Measurements from ENCODE around the gene UPP1.
"Not testable (repeated sequence)": the region's sequence is repeated elsewhere in the genome, so short reads cannot be mapped to it uniquely, and the experiment has no call there.

The UPP1 gene

DNA sequence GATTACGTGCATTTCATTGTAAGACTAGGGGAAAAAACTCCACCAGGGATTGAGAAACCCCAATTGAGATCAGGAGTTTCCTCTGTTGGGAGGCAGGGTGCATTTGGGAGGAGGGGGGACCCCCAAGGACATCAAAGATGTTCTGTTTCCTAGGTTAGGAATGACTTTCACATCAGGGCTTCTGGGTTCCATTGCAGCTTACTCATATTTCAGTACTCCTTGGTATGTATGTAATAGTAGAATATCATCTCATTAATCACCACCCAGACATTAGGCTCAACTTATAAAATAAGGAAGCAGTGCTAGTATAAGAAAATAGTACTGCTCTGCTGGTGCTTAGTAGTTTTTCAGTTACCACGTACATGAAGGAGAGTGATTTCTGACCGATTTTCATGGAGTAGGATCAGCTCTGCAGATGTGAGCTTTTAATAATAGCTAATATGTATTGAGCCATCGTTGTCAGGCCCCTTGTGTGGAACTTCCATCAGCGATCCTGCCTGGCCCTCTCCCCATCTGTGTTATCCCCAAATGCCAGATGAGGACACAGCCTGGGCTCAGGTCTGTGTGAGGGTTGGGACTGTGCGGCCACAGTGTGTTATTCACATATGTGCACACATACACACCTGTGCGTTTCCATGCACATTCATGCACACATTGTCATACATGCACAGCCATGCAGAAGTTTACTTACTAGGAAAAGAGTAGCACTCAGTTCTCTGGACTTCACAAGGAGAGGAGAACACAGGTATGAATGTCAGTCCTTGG, 23.5 kb downstream of the UPP1 start:
- DNase-seq = no peak

DNA sequence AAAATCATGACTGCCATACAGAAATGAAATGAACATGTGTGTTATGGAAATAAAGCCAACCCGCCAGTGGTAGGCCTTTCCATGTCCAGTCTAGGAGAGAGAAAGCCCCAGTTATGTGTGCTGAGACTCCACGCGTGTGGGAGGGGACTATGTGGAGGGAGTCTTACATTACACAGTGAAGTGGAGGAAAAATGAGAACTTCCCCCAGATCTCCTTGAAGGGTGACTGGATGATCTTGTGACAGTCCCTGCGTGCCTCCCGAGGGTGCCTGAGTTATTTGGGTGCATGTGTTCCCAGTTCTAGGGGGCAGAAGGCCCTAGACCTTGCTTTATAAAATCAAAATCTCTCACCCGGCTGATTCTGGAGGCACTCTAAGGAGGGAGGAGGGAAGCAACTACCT, 24.2 kb downstream of the UPP1 start:
- DNase-seq = no peak

DNA sequence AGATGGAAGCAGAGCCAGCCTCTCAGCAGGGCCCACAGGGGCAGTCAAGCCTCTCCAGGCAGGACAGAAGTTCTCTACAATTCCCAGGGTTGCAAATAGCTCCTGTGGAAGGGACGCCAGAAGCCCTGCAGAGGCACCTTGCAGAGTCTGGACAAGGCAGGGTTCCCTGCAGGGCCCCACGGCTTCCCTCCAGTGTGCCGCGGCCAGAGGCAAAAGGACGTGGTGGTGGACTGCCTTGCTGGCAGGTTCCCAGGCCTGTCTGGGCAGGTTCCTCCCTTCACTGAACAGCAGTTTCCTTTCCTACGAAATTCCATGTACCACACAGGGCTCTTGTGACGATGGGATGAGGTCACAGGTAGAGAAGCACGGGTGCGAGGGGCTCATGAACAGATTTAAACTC, 25.1 kb downstream of the UPP1 start:
- no peak for DNase-seq

DNA sequence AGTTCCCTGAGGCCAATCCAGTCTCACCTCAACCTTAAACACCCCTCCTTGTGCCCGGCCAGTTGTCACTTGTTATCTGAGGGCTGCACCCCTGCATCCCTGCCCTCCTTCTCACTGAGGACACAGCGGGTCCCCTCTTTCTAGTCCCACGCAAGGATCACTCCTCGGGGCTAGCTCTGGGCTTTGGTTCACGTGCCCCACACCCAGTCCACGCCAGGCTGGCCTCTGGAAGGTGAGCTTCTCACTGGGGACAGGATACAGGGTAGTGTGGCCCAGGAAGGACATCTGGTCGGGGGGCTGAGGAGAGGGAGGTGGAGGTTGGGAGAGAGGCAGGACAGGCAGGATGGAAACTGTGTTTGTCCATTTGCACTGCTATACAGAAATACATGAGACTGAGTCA, 25.5 kb downstream of the UPP1 start:
- no peak for DNase-seq

DNA sequence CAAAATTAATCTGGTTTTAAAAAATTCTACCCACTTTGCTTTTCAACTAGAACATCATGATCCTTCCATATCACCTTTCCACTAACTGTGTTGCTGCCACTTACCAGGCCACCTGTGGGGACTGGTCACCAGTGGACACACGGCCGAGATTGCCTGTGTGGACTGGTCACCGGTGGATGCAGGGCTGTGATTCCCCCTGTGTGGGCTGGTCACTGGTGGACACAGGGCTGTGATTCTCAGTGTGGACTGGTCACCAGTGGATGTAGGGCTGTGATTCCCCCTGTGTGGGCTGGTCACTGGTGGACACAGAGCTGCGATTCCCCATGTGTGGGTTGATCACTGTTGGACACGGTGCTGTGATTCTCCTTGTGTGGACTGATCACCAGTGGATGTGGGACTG, 27.0 kb downstream of the UPP1 start:
- no peak for DNase-seq

DNA sequence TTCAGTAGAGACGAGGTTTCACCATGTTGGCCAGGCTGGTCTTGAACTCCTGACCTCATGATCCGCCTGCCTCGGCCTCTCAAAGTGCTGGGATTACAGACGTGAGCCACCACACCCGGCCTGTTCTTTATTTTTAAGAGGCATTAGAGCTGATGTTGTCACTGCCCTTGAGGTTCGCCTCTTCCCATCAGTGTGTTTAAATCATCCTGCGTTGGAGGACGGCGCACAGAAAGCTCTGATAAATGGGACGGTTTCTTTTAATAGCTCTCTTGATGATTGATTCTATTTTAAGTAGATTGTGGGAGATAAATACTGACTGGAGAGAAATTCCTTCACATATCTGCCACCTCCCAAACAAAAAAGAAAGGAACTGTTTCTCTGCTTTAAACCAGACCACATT, 29.0 kb downstream of the UPP1 start:
- no peak for DNase-seq

DNA sequence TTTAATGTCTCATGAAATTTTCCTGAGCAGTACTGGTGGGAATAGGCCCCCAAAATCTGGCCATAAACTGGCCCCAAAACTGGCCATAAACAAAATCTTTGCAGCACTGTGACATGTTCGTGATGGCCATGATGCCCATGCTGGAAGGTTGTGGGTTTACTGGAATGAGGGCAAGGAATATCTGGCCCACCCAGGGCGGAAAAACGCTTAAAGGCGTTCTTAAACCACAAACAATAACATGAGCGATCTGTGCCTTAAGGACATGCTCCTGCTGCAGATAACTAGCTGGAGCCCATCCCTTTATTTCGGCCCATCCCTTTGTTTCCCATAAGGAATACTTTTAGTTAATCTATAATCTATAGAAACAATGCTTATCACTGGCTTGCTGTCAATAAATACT, 31.5 kb downstream of the UPP1 start:
- DNase-seq = not testable (repeated sequence)

DNA sequence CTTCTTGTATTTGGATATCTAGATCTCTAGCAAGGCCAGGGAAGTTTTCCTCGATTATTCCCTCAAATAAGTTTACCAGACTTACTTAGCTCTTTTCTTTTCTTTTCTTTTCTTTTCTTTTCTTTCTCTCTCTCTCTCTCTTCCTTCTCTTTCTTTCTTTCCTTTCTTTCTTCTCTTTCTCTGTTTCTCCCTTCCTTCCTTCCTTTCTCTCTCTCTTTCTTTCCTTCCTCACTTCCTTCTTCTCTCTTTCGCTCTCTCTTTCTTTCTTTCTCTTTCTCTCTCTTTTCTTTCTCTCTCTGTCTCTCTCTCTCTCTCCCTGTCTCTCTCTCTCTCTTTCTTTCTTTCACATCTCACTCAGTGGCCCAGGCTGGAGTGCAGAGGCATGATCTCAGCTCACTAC, 37.0 kb downstream of the UPP1 start:
- DNase-seq = no peak

DNA sequence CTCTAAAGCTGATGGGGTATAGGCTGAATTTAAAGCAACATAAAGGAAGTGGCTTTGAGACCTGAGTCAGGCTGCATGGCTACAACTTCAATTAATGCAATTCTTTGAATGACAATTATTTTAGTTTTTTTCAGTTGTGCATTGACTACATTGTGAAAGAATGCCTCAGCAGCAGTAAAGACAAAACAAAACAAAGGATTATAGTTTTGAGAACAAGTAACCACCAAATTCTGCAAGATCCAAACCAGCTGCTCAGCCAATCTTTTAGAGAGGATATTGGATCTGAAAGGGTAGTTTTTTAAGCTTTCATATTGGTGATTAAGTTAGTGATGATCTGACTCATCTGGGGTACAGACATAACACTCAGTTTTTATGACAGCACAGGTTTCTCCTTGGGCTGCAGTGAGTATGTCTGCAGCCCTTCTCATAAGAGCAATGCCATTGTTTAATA, 41.6 kb downstream of the UPP1 start:
- DNase-seq = no peak

DNA sequence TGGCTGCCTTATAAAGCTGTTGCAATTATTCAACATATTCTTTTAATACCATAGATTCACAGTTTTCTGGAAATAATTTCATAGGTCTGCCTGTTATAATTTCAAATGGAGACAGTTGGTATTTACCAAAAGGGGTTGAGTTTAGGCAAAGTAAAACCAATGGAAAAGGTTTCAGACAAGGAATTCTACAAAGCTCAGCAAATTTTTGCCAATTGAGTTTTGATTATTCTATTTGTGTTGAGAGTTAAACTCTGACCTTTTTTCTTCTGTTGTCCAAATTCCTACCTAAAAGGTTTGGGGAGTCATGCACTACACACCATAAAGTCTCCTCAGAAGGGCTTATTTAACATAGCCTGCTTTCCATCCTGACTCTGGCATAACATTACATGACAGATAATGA, 43.7 kb downstream of the UPP1 start:
- DNase-seq = no peak

DNA sequence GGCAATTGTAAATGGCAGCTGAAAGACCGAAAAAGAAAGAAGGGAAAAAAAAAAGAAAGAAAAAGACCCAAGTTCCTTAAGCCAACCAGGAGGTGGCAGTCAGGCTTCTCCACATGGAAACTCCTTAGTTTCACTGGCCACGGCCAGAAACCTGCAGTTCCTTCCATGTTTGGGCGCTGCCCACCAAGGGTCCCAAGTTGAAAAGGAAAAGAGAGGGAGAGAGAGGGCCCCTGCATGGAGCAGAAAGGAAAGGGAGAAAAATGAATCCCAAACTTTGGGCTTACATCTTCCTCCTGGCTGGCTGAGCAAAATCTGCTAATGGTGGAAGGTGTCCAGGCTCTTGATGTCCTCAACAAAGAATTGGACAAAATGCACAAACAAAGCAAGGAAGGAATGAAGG, 50.4 kb downstream of the UPP1 start:
- DNase-seq = no peak

DNA sequence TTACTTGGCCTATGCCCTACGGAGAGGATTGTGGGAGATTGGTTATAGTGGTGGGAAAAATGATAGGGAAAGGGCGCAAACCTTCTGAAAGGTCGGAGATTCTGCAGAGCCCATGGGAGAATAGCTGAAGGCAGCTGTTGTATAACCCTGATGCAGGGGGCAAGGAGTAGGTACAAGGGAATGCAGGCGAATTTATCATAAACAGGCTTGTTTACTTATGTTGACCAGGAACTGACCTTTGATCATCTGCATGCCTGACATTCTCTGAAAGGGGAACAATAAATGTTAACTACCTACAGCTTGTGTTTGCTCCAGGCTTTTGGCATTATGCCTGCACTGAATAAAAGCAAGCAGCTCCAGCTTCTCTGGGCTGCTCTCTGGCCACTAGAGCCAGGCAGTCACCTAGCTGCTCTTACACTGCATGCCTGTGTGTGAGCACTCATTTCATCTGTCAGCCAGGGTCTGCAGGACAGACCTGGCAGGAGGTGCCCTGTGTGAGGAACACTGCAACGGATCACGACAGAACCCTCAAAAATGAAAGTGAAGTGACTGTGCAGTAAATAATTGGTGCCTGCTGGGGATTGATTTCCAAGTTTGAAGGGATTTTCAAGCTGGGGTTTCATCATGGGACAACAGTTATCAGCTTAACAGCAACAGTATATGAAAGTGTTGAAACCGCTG, 51.1 kb downstream of the UPP1 start:
- no peak for DNase-seq

DNA sequence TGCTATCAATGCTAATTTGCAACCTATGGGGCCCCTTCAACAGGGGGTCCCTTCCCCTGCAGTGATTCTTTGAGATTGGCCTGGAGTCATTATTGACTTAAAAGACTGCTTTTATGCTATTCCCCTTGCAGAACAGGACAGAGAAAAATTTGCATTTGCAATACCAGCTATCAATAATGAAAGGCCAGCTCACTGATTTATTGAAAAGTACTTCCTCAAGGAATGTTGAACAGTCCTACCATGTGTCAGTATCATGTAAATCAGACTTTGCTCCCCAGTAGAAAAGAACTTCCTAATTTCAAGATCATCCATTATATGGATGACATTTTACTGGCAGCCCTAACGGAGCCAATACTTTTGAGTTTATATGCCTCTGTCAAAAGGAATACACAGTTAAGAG, 52.5 kb downstream of the UPP1 start:
- DNase-seq = no peak

DNA sequence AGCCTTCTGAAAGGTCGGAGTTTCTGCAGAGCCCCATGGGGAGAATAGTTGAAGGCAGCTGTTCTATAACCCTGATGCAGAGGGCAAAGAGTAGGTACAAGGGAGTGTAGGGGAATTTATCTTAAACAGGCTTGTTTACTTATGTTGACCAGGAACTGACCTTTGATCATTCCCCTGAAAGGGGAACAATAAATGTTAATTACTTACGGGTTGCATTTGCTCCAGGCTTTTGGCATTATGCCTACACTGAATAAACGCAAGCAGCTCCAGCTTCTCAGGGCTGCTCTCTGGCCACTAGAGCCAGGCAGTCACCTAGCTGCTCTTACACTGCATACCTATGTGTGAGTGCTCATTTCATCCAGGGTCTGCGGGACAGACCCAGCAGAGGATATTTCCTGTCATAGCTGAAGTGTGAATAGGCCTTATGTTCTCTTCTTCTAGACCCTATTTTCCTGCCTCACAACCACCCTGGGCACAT, 55.3 kb downstream of the UPP1 start:
- DNase-seq = no peak

DNA sequence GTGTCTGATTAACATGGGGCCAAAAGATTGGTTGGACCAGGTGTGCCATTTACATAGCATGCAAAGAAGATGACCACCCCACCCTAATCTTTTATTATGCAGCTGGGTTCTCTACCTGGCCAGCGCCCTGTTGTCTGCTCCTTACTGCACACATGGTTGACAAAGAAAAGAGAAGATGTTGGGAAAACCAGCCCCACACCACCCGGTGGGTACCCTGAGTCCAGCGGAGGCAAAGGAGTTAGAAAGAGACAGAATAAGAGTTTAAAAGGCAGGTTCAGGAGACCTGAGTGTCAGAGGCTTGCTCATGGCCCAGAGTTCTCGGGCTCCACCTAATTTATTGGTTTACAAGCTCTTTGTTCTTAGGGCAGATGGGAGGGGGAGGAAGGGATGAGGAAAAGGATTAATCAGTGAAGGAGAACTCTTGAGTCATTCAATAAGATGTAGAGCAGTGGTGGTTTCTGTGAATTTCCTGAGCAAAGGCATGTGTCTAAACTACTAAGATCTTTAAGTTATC, 58.1 kb downstream of the UPP1 start:
- no peak for DNase-seq

DNA sequence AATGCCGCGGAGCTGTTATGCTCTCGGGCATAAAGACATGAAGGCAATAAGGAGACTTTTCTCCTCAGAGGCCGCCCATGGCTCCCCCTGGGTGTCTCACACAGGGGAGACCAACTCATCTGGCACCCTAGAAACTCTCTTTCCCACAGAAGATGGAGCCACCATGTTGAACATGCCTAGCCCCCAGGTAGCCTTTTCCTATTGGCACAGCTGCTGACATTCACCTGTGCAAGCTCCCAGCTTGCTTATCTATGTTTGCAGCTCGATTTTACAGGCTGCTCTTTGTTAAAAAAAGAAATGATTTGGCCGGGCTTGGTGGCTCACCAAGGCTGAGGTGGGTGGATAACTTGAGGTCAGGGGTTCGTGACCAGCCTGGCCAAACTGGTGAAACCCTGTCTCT, 58.6 kb downstream of the UPP1 start:
- DNase-seq = not testable (repeated sequence)

DNA sequence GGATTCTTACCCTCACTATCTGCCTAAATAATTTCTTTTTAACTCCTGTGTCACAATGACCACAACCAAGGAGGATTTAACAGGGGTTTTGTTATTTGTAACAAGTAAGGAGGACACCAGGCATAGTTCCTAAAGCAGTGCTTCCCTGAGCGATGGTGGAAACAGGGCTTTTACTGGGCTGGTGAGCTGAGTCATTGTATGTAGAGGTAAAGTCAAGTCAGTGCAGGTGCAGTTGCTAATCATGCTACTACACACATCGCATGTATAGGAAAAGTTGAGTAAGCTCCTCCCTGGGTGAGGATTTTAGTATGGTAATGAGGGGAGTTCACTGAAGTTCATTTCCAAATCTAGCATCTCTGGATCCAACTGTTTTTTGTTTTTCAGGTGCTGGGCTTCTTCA, 59.2 kb downstream of the UPP1 start:
- no peak for DNase-seq

DNA sequence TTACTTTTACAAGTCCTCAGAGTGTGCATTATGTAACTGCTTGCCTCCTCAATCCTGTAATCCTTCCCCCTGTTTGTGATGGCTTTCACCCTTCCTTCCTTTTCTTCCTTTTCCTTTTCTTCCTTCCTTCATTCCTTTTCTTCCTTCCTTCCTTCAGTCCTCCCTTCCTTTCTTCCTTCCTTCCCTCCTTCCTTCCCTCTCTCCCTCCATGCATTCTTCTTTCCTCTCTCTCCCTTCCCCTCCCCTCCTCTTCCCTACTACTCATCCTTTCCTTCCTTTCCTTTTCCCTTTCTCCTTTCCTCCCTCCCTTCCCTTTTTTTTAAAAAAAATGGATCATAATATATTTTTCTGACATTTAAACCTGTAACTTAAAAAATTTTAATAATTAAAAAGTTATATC, 60.0 kb downstream of the UPP1 start:
- DNase-seq = no peak

DNA sequence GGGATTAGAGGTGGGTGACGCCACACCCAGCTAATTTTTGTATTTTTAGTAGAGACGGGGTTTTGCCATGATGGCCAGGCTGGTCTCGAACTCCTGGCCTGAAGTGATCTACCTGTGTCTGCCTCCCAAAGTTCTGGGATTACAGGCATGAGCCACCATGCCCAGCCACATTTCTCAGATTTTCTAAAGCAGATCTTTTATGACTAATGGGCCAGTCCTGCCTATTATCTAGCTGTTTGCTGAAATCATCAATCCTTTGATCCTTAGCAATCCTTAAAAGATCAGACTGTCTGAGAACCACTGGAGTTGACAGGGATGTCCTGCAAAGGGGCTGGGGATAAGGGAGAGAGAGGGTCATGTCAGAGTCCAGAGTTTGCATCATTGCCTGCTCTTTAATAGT, 61.0 kb downstream of the UPP1 start:
- no peak for DNase-seq

DNA sequence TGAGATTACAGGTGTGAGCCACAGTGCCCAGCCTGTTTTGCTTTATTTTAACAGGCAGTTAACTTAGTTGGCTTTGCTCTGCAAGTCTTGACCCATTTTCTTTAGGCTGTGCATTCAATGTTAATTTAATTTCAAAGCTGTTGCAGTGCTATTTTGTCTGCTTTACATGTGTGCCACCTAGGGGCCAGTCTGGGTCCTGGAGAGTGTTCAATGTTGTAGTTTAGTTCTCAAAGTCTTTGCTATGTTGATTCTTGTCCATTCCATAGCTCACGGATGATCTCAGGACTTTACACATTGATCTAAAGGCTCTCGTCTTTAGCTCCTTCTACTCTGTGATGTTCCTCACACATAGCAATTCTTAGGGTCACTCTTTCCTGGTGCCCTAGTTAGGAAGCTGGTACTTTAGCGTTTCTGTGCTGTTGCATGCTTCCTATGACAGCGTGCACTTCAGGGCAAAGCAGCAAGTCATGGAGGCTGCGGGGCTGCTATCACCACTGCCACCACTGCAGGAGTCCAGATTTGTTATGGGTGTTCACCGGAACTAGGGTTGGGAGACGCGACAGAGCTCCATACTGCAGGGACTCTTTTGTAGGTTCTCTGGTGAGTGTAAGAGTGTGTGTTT, 65.8 kb downstream of the UPP1 start:
- DNase-seq = no peak

Data from activated CD4-positive, CD25-positive, alpha-beta regulatory T cell treated with anti-CD3 and anti-CD28 coated beads, Interleukin-2, amount 50 U/mL, for 72 hours (primary cell).